Stromal cell of bone marrow (primary cell): ENCODE results near the gene CNTLN.
A peak's percentile ranks its signal among the peaks of the same experiment; 100 is the strongest.
"Not testable (repeated sequence)": the region's sequence is repeated elsewhere in the genome, so short reads cannot be mapped to it uniquely, and the experiment has no call there.

Experiments used
- DNase-seq: peaks from one replicate; pipeline ENCODE4 v3.0.0-alpha.2; 2012; ENCODE audit warnings: low read depth

Gene CNTLN

GRCh38 chr9:17490110-17490509, 355.3 kb downstream of the CNTLN start:
- DNase-seq, result no peak

- no peak for DNase-seq
Measured at GRCh38 chr9:17491780-17492179, 356.9 kb downstream of the CNTLN start.

- no peak for DNase-seq
Measured at GRCh38 chr9:17503196-17503595, 368.4 kb downstream of the CNTLN start.

- no peak for DNase-seq
Measured at GRCh38 chr9:17509151-17509550, 374.3 kb downstream of the CNTLN start.

GRCh38 chr9:17509701-17510100, 374.9 kb downstream of the CNTLN start:
- DNase-seq, result no peak

GRCh38 chr9:17519761-17520160, 384.9 kb downstream of the CNTLN start:
- no peak for DNase-seq

- DNase-seq, result no peak
Measured at GRCh38 chr9:17520268-17521064, 385.6 kb downstream of the CNTLN start.

GRCh38 chr9:17521100-17521855, 386.4 kb downstream of the CNTLN start:
- no peak for DNase-seq

GRCh38 chr9:17526726-17527125, 391.9 kb downstream of the CNTLN start:
- DNase-seq, result not testable (repeated sequence)

- peak; percentile 9 for DNase-seq
Measured at GRCh38 chr9:17528859-17529258, 394.0 kb downstream of the CNTLN start.

- peak; percentile 48 for DNase-seq
Measured at GRCh38 chr9:17531642-17532254, 396.9 kb downstream of the CNTLN start.

GRCh38 chr9:17532461-17532860, 397.6 kb downstream of the CNTLN start:
- no peak for DNase-seq

GRCh38 chr9:17535176-17535575, 400.3 kb downstream of the CNTLN start:
- no peak for DNase-seq

- no peak for DNase-seq
Measured at GRCh38 chr9:17536027-17536426, 401.2 kb downstream of the CNTLN start.

GRCh38 chr9:17551023-17551422, 416.2 kb downstream of the CNTLN start:
- no peak for DNase-seq
